Activated CD4-positive, alpha-beta T cell treated with anti-CD3 and anti-CD28 coated beads for 4 hours (primary cell): Measurements from ENCODE around the gene GAA.
"Not testable (repeated sequence)": the region's sequence is repeated elsewhere in the genome, so short reads cannot be mapped to it uniquely, and the experiment has no call there.

Experiments
- DNase-seq, 2 donors: peaks; one replicate each; pipeline ENCODE4 v3.0.0-alpha.2; 2020

The GAA gene

DNA sequence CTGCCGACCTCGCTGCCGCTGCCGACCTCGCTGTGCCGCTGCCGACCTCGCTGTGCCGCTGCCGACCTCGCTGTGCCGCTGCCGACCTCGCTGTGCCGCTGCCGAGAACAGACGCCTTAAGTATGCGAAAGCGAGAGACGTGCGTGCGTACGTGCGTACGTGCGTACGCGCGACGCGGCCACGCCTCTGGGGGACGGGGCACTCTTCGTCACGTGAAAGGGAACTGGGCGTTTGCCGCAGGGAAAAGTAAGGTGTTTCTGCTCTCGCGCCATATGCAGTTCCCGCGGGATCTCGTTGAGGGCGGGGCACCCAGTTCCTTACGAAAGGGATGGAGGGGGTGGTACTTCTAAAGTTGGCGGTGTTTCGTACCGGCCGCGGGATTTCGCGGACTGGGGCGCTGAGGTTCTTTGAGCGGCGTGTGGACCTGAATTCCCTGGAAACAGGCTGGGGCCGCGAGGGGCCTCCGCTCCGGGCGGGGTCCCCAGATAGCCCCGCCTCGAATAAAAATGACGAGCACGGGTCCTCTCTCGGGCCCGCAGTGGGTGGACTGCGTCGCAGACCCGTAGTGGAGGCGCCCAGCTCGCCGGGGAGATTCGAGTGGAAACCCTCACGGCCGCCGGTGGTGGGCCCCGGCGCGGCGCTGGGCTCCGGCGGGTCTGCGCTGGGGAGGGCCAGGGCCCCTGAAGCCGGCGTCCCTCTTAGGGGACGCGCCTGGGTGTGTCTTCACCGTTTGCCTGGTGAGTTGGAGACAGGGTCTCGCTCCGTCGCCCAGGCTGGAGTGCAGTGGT lies 45.8 kb downstream of the GAA start, which contains the start of gene EIF4A3:
TSS of gene EIF4A3 (minus strand) at position 94 of the 788 bp plus-strand sequence. CDS start 167 bp downstream, outside the sequence.
- peak; percentile 95 to 96 for DNase-seq

DNA sequence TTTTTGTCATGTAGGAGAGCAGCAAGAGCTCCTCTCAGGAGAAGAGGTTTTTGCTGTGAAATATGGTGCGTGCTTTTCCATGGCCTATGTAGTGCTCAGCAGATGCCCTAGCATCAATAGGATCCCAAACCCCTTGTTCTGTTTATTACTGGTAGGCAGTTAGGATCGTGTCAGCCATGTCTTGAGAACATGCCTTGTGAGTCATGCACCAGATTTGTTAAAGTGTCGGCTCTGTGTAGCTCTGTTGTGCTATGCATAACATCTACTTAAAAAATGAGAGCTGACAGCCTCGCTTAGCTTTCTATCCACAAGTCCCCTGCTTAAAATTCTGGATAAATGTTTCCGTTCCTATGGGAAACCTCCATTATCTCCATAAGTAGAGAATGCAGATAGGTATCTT lies 50.0 kb downstream of the GAA start:
- DNase-seq: no peak

DNA sequence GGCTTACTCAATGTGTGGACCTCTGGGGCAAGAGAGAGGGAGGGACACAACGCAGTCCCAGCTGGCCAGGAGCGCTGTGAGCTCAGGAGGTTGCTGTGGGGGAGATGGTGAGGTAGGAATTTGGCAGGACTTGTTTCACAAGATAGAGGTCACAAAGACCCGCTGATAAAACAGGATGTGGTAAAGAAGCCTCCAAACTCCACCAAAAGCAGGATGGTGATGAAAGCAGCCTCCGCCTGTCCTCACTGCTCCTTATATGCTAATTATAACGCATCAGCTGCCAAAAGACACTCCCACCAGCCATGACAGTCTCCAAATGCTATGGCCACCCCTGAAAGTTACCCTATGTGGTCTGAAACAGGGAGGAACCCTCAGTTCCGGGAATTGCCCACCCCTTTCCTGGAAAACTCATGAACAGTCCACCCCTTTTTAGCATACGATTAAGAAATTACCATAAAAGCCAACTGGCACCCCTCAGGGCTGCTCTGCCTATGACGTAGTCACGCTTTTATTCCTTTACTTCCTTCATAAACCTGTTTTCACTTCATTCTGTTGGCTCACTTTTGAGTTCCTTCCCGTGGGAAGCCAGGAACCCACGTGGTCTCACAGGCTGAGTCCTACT lies 50.8 kb downstream of the GAA start:
- DNase-seq: no peak

DNA sequence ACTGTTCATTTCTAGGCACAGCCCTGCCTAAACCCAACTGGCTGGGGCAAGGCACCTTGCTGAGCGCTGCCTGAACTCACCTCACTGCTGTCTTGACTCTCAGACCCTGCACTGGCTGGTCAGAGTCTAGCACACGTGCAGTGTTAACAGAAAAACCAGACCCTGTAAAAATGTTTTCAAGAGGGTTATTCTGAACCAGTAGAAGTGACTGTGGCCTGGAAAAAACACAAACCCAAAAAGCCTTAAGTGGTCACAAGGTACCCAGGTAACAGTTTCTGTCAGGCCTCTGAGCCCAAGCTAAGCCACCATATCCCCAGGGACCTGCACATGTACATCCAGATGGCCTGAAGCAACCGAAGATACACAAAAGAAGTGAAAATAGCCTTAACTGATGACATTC lies 51.6 kb downstream of the GAA start:
- no peak for DNase-seq

DNA sequence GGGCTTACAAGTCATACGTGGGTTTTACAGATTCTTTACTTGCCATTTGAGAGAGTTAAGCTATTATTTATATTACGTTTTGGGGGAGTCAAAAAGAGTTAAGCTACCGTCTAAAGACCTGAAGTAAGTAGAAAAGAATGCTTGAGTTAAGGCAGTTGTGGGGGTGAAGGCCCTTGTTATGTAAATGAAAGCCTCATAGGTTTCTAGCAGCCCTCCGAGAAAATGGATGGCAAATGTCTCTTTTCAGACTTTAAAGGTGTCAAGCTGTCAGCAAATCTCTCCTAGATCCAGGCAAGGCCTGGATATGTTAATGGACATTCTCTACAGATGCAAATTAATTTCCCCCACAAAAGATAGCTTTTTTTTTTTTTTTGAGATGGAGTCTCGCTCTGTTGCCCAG lies 52.8 kb downstream of the GAA start:
- DNase-seq: no peak

DNA sequence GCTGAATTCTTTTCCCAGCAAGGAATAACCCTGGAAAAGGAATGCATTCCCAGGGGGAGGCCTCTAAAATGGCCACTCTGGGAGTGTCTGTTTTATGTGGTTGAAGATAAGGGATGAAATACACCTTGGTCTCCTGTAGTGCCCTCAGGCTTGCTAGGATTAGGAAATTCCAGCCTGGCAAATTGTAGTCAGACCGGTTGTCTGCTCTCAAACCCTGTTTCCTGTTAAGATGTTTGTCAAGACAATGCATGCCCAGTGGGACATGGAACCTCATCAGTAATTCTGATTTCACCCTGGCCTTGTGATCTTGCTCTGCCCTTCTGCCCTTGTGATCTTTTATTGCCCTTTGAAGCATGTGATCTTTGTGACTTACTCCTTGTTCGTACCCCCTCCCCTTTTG lies 54.2 kb downstream of the GAA start:
- DNase-seq: not testable (repeated sequence)

DNA sequence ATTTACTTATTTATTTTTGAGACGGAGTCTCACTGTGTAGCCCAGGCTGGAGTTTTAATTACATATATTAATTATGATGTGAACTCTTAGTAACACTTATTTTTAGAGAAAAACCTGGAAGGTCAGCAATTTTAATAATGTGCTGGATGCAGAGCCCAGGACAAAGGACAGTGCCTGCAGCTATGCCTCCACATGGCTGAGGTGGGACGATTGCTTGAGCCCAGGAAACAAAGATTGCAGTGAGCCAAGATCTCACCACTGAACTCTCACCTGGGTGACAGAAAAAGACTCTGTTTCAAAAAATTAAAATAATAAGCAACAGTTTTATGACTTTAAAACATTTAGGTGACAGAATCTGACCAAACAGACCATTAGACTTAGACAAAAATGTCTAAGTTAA lies 57.5 kb downstream of the GAA start:
- no peak for DNase-seq

DNA sequence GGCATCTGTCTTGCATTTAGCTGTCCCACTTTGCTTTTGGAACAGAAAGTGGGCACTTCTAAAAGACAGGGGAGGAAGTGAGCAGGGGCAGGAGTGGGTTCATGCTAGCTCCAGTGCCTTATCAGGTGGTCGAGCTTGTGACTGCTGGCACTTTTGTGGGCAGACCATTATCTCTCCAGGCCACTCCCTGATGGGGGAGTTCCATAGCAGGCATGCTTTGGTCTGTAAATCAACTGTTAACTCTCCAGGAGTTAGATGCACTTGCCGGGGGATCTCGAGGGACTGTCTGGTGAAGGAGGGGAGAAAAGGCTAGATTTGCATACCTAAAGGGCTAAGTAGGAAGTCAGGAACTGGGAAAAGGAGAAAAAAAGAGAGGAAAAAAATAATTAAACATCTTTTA lies 59.2 kb downstream of the GAA start:
- no peak for DNase-seq

DNA sequence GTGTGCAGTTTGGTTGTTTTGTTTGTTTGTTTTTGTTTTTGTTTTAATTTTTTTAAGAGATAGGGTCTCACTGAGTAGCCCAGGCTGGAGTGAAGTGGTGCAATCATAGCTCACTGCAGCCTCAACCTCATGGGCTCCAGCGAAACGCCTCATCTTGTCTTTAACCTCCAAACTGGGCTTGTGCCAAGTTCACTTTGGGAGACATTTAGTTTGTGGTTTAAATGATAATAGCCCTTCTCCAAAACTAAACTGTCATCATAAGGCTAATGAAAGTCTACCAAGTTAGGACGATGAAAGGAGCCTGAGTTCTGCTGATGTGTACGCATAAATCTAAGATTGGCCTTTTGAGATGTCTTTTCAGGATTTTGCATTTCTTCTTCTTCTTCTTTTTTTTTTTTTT lies 62.0 kb downstream of the GAA start:
- no peak for DNase-seq

DNA sequence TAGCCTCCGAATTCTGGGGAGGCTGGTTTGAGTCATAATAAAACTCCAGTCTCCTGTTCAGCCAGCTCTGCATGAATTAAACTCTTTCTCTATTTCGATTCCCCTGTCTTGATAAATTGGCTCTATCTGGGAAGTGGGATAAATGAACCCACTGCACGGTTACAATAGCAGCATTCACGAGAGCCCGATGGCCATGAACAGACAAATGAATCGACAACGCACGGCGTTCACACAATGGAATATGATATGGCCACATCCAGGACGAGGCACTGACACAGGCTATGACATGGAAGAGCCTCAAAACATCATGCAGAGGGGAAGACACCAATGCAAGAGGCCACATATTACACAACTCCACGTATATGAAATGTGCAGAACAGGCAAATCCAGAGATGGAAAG lies 62.8 kb downstream of the GAA start:
- DNase-seq: no peak

DNA sequence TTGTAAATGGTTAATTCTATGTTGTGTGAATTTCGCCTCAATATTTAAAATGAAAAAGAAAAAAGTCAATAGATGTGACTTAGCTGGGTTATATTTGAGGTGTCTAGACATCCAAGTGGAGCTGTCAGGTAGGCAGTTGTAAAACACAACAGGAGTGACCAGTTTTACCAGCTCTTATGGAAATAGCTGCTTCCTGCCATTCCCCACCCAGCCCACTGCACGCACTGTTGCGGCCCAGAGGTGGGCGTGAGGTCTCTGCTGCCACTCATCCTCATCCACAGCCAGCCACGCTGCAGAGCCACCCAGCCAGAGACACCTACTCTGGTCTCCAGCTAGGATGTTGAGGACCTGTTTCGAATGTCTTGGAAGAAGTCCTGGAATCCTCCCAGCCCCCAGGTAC lies 65.1 kb downstream of the GAA start:
- DNase-seq: no peak

DNA sequence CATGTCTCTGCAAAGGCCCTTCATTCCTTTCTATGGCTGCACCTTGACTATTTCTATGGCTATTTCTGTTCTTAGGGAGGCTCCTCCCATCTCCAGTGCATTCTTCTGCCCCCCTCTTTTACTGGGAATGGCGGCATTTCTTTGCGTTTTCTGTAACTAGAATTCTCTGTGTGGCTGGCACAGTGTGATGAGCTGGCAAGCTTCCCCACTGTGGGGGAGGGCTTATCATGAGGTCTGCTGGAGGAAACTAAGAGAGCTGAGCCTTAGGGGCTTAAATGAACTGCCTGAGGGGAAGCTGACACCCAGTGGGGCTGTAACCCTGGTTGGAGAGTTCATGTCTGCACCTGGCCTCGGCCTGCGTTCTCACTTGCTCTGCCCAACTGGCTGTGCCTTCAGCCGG lies 67.0 kb downstream of the GAA start:
- no peak for DNase-seq

DNA sequence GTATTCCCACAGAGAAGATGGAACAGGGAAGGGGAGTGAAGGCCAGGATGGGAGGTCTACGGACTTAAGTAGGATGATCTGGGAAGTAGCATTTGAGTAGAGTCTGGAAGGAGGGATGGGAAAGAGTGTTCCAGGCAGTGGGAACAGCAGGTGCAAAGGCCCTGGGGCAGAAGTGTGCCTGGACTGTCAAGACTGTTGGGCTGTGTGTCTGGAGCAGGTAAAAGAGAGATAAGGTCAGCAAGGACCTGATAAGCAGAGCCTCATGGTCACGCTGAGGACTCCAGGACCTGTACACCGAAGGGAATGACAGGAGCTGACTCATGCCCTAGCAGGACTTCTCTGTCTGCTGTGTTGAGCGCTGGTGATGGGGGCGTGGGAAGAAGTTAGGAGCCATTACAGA lies 67.7 kb downstream of the GAA start:
- DNase-seq: no peak
